Esophagus squamous epithelium (tissue), 5 donors: ENCODE measurements around the gene FABP6. TPM values are rescaled to one million over a fixed set of nuclear protein-coding genes. Genes with fewer than 3 reads are reported as not detected.

Source experiments
- DNase-seq: peaks from one replicate; lab custom pipeline; 2025; lab: John Stamatoyannopoulos, UW
- H3K27ac ChIP-seq, 4 donors: fragments of 200-600 bp; sonication (generic); one replicate each; pipeline ENCODE4 v1.5.1; 2016 to 2019; ENCODE audit warnings: mild to moderate bottlenecking in 1 of 4
- H3K27me3 ChIP-seq, 4 donors: fragments of 200-600 bp; sonication (generic); 1 replicate in 3 of 4; 2 replicates in 1 of 4; pipeline versions ENCODE4 v1.5.1 to v1.6.0; 2017 to 2021; ENCODE audit warnings: antibody characterized with exemption in 1 of 4
- H3K36me3 ChIP-seq, 3 donors: fragments of 200-600 bp; sonication (generic); one replicate each; pipeline ENCODE4 v1.5.1; 2016 to 2019
- H3K4me1 ChIP-seq, 3 donors: fragments of 200-600 bp; sonication (generic); one replicate each; pipeline ENCODE4 v1.5.1; 2017 to 2019
- H3K4me3 ChIP-seq, 4 donors: fragments of 200-600 bp; sonication (generic); 1 replicate in 3 of 4; 2 replicates in 1 of 4; pipeline ENCODE4 v1.5.1; 2016 to 2019; ENCODE audit warnings: mild to moderate bottlenecking in 2 of 4, moderate library complexity in 1 of 4
- H3K9me3 ChIP-seq, 3 donors: fragments of 200-600 bp; sonication (generic); one replicate each; pipeline ENCODE4 v1.5.1; 2016 to 2019
- CTCF ChIP-seq, 6 experiments: fragments of 450-650 bp in 4 of 6; fragments of 200-600 bp in 2 of 6; sonication (generic) in 2 of 6; IDR thresholded peaks; one replicate each; pipeline ENCODE4 v1.5.1; 2016 to 2019; ENCODE audit warnings: antibody characterized with exemption in 6 of 6, mild to moderate bottlenecking in 4 of 6, moderate library complexity in 4 of 6
- POLR2A ChIP-seq, 4 donors: fragments of 450-650 bp; IDR thresholded peaks; one replicate each; pipeline ENCODE4 v1.6.1; 2017; ENCODE audit warnings: antibody characterized with exemption in 4 of 4, mild to moderate bottlenecking in 4 of 4, moderate library complexity in 3 of 4
- WGBS, 2 donors: methylation state at CpG; one replicate each; pipeline ENCODE4 v1.1.5; 2018; 5-methylcytosine and 5-hydroxymethylcytosine counted together
- intact Hi-C: fragments of 100-400 bp; cut with DNase I; formaldehyde crosslinking; loops from one replicate; pipeline ENCODE4 v1.15.0; 2022
- total RNA-seq, 4 donors: library from RNA; depleted of rRNA; stranded (reverse); fragments of >200 nt; gene quantifications; one replicate each; pipeline ENCODE4 v1.1.0, GENCODE V29; 2016
- donor health status: DM: yes; HTN: yes; CAD: no.

Gene FABP6
- total RNA-seq = 1 to 10 TPM in 1 of 4 donors, not detected in 3; 7.2 TPM

DNA sequence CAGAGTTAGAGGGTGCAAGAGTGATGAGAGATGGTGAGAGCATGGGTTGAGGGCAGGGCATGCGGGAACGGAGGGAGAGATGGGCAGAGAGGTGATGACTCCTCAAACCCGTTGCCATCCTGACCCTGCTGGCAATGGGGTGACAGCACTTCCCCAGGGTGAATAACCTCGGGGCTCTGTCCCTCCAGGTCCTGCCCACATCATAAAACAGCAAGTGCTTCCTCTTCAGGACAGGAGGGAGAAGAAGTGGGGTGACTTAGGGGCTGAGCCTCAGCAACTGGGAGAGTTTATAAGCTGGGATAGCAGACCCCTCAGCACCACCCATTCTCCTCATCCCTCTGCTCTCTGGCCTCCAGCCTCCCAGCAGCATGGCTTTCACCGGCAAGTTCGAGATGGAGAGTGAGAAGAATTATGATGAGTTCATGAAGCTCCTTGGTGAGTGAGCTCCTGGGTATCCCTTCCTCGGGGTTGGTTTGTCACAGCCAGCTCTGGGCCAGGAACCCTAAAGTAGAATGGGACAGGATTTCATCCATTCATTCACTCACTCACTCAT, at the start of gene FABP6:
Gene FABP6, plus strand, starts transcription at position 317 of the 553 bp plus-strand sequence. Its CDS starts 52 bp downstream, at position 369.
- TF ChIP-seq CTCF (IDR thresholded peaks at IDR 0.05) = no peak
- TF ChIP-seq POLR2A (IDR thresholded peaks at IDR 0.05) = no peak

DNA sequence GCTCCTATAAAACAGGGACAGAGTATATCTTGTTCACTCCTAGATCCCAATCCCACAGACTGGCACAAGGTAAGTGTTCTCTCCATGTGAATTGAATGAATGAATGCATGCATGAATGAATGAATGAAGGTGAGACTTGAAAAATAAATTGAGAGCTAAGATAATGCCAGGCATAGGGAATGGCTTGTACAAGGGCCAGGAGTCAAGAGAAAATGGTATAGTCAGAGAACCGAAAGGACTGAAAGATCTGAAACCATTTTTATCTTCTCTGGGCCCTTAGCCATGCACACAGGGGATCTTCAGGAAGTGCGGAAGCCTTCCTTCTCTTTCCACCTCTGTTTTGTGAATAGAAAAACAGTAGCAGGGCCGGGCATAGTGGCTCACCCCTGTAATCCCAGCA, 48.4 kb upstream of the FABP6 start:
- intact Hi-C loops = no loop called here
- Histone ChIP-seq H3K27ac (no peak overlapping the region), H3K4me3 (no peak overlapping the region), H3K4me1 (no peaks in the 10 kb centered on the region), H3K36me3 (no peaks in the 10 kb centered on the region), H3K9me3 (no peaks in the 10 kb centered on the region), H3K27me3 (no peaks in the 10 kb centered on the region)
- no peak for DNase-seq
- TF ChIP-seq CTCF (IDR thresholded peaks at IDR 0.05) = no peak
- TF ChIP-seq POLR2A (IDR thresholded peaks at IDR 0.05) = no peak
- 88 to 91% methylated on average over 3 of the region's 3 CpGs for WGBS, 2 donors

More for the DNA sequence above, at the start of gene FABP6:
- Histone ChIP-seq H3K27ac (peak within 1 kb of the TSS in 1 of 4 donors; percentile 80), H3K9me3 (no peaks in the 10 kb centered on the region), H3K36me3 (no peaks in the 10 kb centered on the region), H3K4me1 (peaks cover 3 to 44% (median 4%) of the 10 kb centered on the region in 3 donors), H3K4me3 (no peak within 1 kb of the TSS), H3K27me3 (no peaks in the 10 kb centered on the region)
- intact Hi-C loops = no loop called here
- no peak for DNase-seq
- 60 to 71% methylated on average over 4 to 7 of the region's 7 CpGs for WGBS, 2 donors

- Histone ChIP-seq H3K4me3 (no peak overlapping the region), H3K27ac (no peak overlapping the region), H3K27me3 (no peaks in the 10 kb centered on the region), H3K4me1 (no peaks in the 10 kb centered on the region), H3K9me3 (peaks cover 0 to 4% (median 0%) of the 10 kb centered on the region in 3 donors), H3K36me3 (no peaks in the 10 kb centered on the region)
- DNase-seq = no peak
- TF ChIP-seq CTCF (IDR thresholded peaks at IDR 0.05) (no peak), POLR2A (IDR thresholded peaks at IDR 0.05) (no peak)
- intact Hi-C loops = no loop called here
- 71 to 87% methylated on average over 4 to 9 of the region's 9 CpGs for WGBS, 2 donors
Observed at GRCh38 chr5:160181965-160182622, 47.2 kb upstream of the FABP6 start.

GRCh38 chr5:160183075-160183474, 46.2 kb upstream of the FABP6 start:
- Histone ChIP-seq H3K27me3 (no peaks in the 10 kb centered on the region), H3K36me3 (no peaks in the 10 kb centered on the region), H3K4me1 (peaks cover 0 to 4% (median 3%) of the 10 kb centered on the region in 3 donors), H3K27ac (no peak overlapping the region), H3K9me3 (peaks cover 0 to 7% (median 0%) of the 10 kb centered on the region in 3 donors), H3K4me3 (no peak overlapping the region)
- intact Hi-C loops = no loop called here
- TF ChIP-seq POLR2A (IDR thresholded peaks at IDR 0.05) (no peak), CTCF (IDR thresholded peaks at IDR 0.05) (no peak)
- DNase-seq = no peak
- WGBS, 2 donors = 13 to 40% methylated on average over 2 of the region's 2 CpGs

- Histone ChIP-seq H3K36me3 (no peaks in the 10 kb centered on the region), H3K4me3 (no peak overlapping the region), H3K4me1 (peaks cover 4 to 13% (median 8%) of the 10 kb centered on the region in 3 donors), H3K27me3 (no peaks in the 10 kb centered on the region), H3K27ac (no peak overlapping the region), H3K9me3 (peaks cover 0 to 7% (median 0%) of the 10 kb centered on the region in 3 donors)
- TF ChIP-seq CTCF (IDR thresholded peaks at IDR 0.05) (no peak), POLR2A (IDR thresholded peaks at IDR 0.05) (no peak)
- no peak for DNase-seq
- intact Hi-C loops = no loop called here
- WGBS, 2 donors = 52 to 56% methylated on average over 3 of the region's 3 CpGs
Observed at GRCh38 chr5:160185626-160186360, 43.5 kb upstream of the FABP6 start.
